ENCODE results near the gene DDX19B.

GRCh38 chr16:70295634-70296033 lies 3.4 kb upstream of the DDX19B start:
- TF ChIP-seq GATA2 (IDR thresholded peaks at IDR 0.05; ENCODE audit: low read depth, low read length) (no peak), GATA3 (IDR thresholded peaks at IDR 0.05; ENCODE audit: low read depth, low read length) (no peak)
